ENCODE measurements around the gene IMP3.

IMP3 gene

GRCh38 chr15:75616766-75617165, 23.3 kb downstream of the IMP3 start:
- DNase-seq: no peak

- no peak for DNase-seq
Measured at GRCh38 chr15:75606711-75607699, 33.0 kb downstream of the IMP3 start.

- DNase-seq: no peak
Measured at GRCh38 chr15:75606026-75606425, 34.0 kb downstream of the IMP3 start.

- no peak for DNase-seq
Measured at GRCh38 chr15:75599401-75599800, 40.6 kb downstream of the IMP3 start.

GRCh38 chr15:75598361-75598760, 41.7 kb downstream of the IMP3 start:
- DNase-seq: no peak

- DNase-seq: no peak
Measured at GRCh38 chr15:75597667-75598341, 42.2 kb downstream of the IMP3 start.

GRCh38 chr15:75596703-75597345, 43.2 kb downstream of the IMP3 start:
- no peak for DNase-seq

GRCh38 chr15:75594276-75594675, 45.7 kb downstream of the IMP3 start:
- no peak for DNase-seq

GRCh38 chr15:75591655-75592364, 48.2 kb downstream of the IMP3 start:
- no peak for DNase-seq

GRCh38 chr15:75590239-75590638, 49.8 kb downstream of the IMP3 start:
- DNase-seq: no peak
